Gastroesophageal sphincter (tissue), 4 donors: ENCODE data around the gene GRK5. TPM values are rescaled to one million over a fixed set of nuclear protein-coding genes. Genes with fewer than 3 reads are reported as not detected.

Source experiments
- ATAC-seq: fragments of 150-250 bp; one replicate; pipeline ENCODE4 v1.9.1; 2016; ENCODE audit warnings: mild to moderate bottlenecking, moderate library complexity
- H3K27ac ChIP-seq, 4 donors: fragments of 200-600 bp; sonication (generic) in 3 of 4; 1 replicate in 3 of 4; 2 replicates in 1 of 4; pipeline ENCODE4 v1.5.1; 2016 to 2019
- H3K27me3 ChIP-seq: fragments of 200-600 bp; sonication (generic); one replicate; pipeline ENCODE4 v1.5.1; 2019
- H3K36me3 ChIP-seq, 2 donors: fragments of 200-600 bp; sonication (generic); one replicate each; pipeline ENCODE4 v1.5.1; 2019; ENCODE audit warnings: control low read depth in 1 of 2
- H3K4me1 ChIP-seq, 3 donors: fragments of 200-600 bp; sonication (generic); 1 replicate in 2 of 3; 2 replicates in 1 of 3; pipeline ENCODE4 v1.5.1; 2016 to 2019; ENCODE audit warnings: control low read depth in 2 of 3
- H3K4me3 ChIP-seq, 2 donors: fragments of 200-600 bp; sonication (generic); one replicate each; pipeline ENCODE4 v1.5.1; 2019; ENCODE audit warnings: mild to moderate bottlenecking in 1 of 2, moderate library complexity in 1 of 2
- H3K9me3 ChIP-seq, 3 donors: fragments of 200-600 bp; sonication (generic); one replicate each; pipeline ENCODE4 v1.5.1; 2017 to 2019; ENCODE audit warnings: control low read depth in 2 of 3
- EP300 ChIP-seq: sonication (generic); formaldehyde crosslinking; IDR thresholded peaks from one replicate; pipeline ENCODE4 v1.6.1; 2017; ENCODE audit warnings: antibody characterized with exemption, mild to moderate bottlenecking
- POLR2A ChIP-seq, 2 donors: fragments of 450-650 bp; IDR thresholded peaks; one replicate each; pipeline ENCODE4 v1.6.1; 2017; ENCODE audit warnings: antibody characterized with exemption in 2 of 2, mild to moderate bottlenecking in 2 of 2, moderate library complexity in 1 of 2
- POLR2AphosphoS5 ChIP-seq: sonication (generic); formaldehyde crosslinking; IDR thresholded peaks from one replicate; pipeline ENCODE4 v1.6.1; 2017; ENCODE audit warnings: antibody characterized with exemption
- WGBS, 2 donors: methylation state at CpG; one replicate each; pipeline ENCODE4 v1.1.5; 2018; ENCODE audit warnings: low coverage in 1 of 2; 5-methylcytosine and 5-hydroxymethylcytosine counted together
- total RNA-seq, 4 donors: library from RNA; depleted of rRNA; stranded (reverse); fragments of >200 nt; gene quantifications; one replicate each; pipeline ENCODE4 v1.1.0, GENCODE V29; 2016
- TF ChIP-seq, protein P1 (sequence below), 4 experiments: fragments of 200-600 bp in 2 of 4; fragments of 450-650 bp in 2 of 4; sonication (generic) in 1 of 4; IDR thresholded peaks; one replicate each; pipeline ENCODE4 v1.5.1; 2017 to 2019; ENCODE audit warnings: antibody characterized with exemption in 4 of 4, mild to moderate bottlenecking in 2 of 4, moderate library complexity in 2 of 4

GRK5 gene
- total RNA-seq, 4 donors from 2014 or later: 28.8 to 71.6 (median 47.7) TPM

DNA sequence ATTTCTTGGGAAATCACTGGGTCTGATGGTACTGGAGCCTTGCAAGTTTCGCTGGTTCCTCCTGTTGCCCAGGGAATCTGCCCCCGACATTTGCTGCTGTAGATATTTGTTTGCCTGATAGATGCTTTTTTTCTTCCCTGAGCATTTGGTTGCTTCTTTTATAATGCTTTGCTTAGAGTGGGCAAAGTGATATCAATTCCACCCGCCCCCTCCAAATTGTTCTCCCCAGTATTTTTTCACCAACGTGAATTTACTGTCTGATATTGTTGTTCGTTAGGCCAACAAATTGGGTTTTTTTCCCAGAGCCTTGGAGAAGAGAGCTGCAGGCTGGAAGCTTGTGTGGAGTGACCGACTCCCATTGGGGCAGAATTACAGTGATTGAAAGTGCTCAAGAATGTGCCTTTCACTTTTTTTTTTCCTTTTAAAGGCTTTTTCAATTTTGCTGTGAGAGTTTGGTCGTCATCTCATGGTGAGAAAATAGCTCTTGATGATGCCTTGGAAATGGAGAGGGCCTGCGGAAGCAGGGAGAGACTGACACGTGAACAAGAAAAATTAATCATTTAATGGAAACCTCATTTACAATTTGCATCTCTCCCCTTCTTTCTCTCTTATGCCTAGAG, 2.5 kb downstream of the GRK5 start:
- Histone ChIP-seq H3K4me1 (peaks cover 15 to 79% (median 29%) of the 10 kb centered on the region in 3 donors), H3K9me3 (no peaks in the 10 kb centered on the region), H3K4me3 (peak overlapping the region; percentile 55 to 80), H3K36me3 (no peaks in the 10 kb centered on the region), H3K27ac (peak overlapping the region; percentile 45 to 100 (median 98)), H3K27me3 (no peaks in the 10 kb centered on the region)
- WGBS, 2 donors: 27 to 29% methylated on average over 8 of the region's 9 CpGs
- TF ChIP-seq EP300: no peak
- TF ChIP-seq, protein P1, sequence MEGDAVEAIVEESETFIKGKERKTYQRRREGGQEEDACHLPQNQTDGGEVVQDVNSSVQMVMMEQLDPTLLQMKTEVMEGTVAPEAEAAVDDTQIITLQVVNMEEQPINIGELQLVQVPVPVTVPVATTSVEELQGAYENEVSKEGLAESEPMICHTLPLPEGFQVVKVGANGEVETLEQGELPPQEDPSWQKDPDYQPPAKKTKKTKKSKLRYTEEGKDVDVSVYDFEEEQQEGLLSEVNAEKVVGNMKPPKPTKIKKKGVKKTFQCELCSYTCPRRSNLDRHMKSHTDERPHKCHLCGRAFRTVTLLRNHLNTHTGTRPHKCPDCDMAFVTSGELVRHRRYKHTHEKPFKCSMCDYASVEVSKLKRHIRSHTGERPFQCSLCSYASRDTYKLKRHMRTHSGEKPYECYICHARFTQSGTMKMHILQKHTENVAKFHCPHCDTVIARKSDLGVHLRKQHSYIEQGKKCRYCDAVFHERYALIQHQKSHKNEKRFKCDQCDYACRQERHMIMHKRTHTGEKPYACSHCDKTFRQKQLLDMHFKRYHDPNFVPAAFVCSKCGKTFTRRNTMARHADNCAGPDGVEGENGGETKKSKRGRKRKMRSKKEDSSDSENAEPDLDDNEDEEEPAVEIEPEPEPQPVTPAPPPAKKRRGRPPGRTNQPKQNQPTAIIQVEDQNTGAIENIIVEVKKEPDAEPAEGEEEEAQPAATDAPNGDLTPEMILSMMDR (IDR thresholded peaks at IDR 0.05): peak in 1 of 4 experiments; percentile 5
- ATAC-seq: no peak

DNA sequence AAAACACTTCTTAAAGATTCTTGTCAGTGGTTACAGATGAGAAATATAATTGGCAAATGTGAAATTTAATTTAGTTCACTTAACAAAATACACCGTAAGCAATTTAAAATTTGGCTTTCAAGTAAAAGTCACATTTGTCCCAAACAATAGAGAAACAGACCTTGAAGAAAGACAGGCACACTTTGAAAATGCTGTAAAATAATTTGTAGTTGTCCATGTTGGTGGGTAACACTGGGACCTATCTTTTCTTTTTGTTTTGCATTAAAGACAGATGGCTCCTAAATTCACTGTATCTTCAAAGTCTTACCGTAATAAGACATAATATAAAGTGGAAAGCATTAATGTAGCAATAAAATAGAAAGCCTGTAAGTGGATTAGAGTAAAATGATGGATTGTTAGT, 3.3 kb downstream of the GRK5 start:
- H3K4me1 ChIP-seq: peaks cover 15 to 86% (median 29%) of the 10 kb centered on the region in 3 donors

DNA sequence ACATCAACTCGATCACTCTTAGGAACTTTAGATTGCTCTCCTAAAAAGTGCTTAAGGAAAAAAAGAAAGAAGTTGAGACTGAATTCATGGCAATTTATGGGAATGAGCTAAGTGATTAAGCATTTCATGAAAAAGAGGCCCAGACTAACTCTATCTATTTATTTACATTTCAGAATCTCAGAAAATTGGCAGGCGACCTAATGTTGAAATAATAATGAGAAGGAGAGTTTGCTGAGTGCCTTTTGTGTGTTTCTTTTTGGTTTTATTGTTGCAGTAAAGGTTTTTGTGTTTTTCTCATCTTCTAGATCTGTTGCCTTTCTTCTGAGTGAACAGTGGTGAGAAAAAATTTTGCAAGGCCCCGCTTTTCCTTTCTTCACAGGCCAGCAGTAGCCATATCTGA, 3.8 kb downstream of the GRK5 start:
- Histone ChIP-seq H3K4me3 (peak overlapping the region in 1 of 2 donors; percentile 26), H3K36me3 (no peaks in the 10 kb centered on the region), H3K4me1 (peaks cover 15 to 86% (median 25%) of the 10 kb centered on the region in 3 donors), H3K9me3 (no peaks in the 10 kb centered on the region), H3K27me3 (no peaks in the 10 kb centered on the region), H3K27ac (peak overlapping the region; percentile 92 to 100 (median 98))
- peak; percentile 57 for TF ChIP-seq POLR2AphosphoS5
- TF ChIP-seq POLR2A (IDR thresholded peaks at IDR 0.05): no peak
- no peak for ATAC-seq
- 6 to 39% methylated on average over 2 to 3 of the region's 3 CpGs for WGBS, 2 donors

More for the DNA sequence above, 3.3 kb downstream of the GRK5 start:
- no peaks in the 10 kb centered on the region for H3K27me3 ChIP-seq
- H3K27ac ChIP-seq: peak overlapping the region; percentile 92 to 100 (median 98)
- H3K9me3 ChIP-seq: no peaks in the 10 kb centered on the region
- TF ChIP-seq EP300: no peak
- no peak for TF ChIP-seq POLR2A (IDR thresholded peaks at IDR 0.05)
- no peak for TF ChIP-seq POLR2AphosphoS5
- TF ChIP-seq, protein P1 (IDR thresholded peaks at IDR 0.05): no peak
- H3K36me3 ChIP-seq: no peaks in the 10 kb centered on the region
- ATAC-seq: no peak
- no peak overlapping the region for H3K4me3 ChIP-seq
- WGBS, 2 donors: 37 to 48% methylated on average over 2 of the region's 2 CpGs

GRCh38 chr10:119211625-119212441, 4.5 kb downstream of the GRK5 start:
- peak overlapping the region; percentile 4 to 26 for H3K4me3 ChIP-seq
- no peak for TF ChIP-seq POLR2A (IDR thresholded peaks at IDR 0.05)
- TF ChIP-seq EP300: no peak
- TF ChIP-seq POLR2AphosphoS5: no peak
- TF ChIP-seq, protein P1 (IDR thresholded peaks at IDR 0.05): no peak
- no peaks in the 10 kb centered on the region for H3K27me3 ChIP-seq
- 5 to 11% methylated on average over 10 to 12 of the region's 12 CpGs for WGBS, 2 donors
- no peaks in the 10 kb centered on the region for H3K9me3 ChIP-seq
- H3K36me3 ChIP-seq: no peaks in the 10 kb centered on the region
- peak overlapping the region; percentile 92 to 100 (median 98) for H3K27ac ChIP-seq
- H3K4me1 ChIP-seq: peaks cover 15 to 87% (median 23%) of the 10 kb centered on the region in 3 donors
- no peak for ATAC-seq

GRCh38 chr10:119215371-119215770, 8.0 kb downstream of the GRK5 start:
- H3K9me3 ChIP-seq: no peaks in the 10 kb centered on the region
- H3K27ac ChIP-seq: no peak overlapping the region
- WGBS, 2 donors: 93 to 100% methylated on average over 2 of the region's 2 CpGs
- TF ChIP-seq, protein P1 (IDR thresholded peaks at IDR 0.05): no peak
- TF ChIP-seq EP300 (no peak), POLR2A (IDR thresholded peaks at IDR 0.05) (no peak), POLR2AphosphoS5 (no peak)
- peaks cover 15 to 100% (median 35%) of the 10 kb centered on the region in 3 donors for H3K4me1 ChIP-seq
- no peak for ATAC-seq
- no peaks in the 10 kb centered on the region for H3K27me3 ChIP-seq
- no peaks in the 10 kb centered on the region for H3K36me3 ChIP-seq
- no peak overlapping the region for H3K4me3 ChIP-seq
